Omental fat pad (tissue), 4 donors: ENCODE results near the gene ACBD7. TPM values are rescaled to one million over a fixed set of nuclear protein-coding genes. Genes with fewer than 3 reads are reported as not detected.

Source experiments
- ATAC-seq: fragments of 150-250 bp; one replicate; pipeline ENCODE4 v1.9.1; 2016; ENCODE audit warnings: mild to moderate bottlenecking, moderate library complexity; ENCODE audit not compliant: low FRiP score
- DNase-seq: peaks from one replicate; pipeline ENCODE4 v3.0.0-alpha.2; 2019; ENCODE audit warnings: low spot score
- CTCF ChIP-seq, 3 donors: fragments of 450-650 bp; IDR thresholded peaks; one replicate each; pipeline ENCODE4 v1.5.1; 2016 to 2017; ENCODE audit warnings: antibody characterized with exemption in 3 of 3, mild to moderate bottlenecking in 3 of 3, moderate library complexity in 2 of 3
- total RNA-seq, 4 donors: library from RNA; depleted of rRNA; stranded (reverse); fragments of >200 nt; gene quantifications; one replicate each; pipeline ENCODE4 v1.1.0, GENCODE V29; 2016

ACBD7 gene
- total RNA-seq, 4 donors from 2014 or later, result 0.48 TPM; not detected in 3

- ATAC-seq, result no peak
- TF ChIP-seq CTCF (IDR thresholded peaks at IDR 0.05), result no peak
- no peak for DNase-seq
Measured at GRCh38 chr10:15035385-15036301, 52.9 kb downstream of the ACBD7 start.

DNA sequence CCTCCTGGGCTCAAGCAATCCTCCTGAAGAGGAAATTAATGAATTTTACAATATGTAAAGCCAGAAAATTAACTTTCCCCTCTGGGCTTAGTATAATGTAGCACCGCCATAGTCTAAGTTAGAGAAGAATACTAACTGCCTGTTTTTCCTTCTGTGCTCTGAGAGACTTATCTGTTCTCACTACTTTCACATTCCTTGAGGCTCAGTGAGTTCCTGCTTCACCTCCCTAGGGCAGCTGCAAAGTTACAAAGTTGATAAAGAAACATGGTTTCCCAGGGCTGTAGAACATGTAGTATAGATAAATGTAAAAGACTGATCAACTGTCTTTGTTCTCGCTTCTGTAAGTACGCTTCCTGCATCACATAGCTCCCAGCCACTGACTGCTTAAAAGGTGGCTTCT is 60.8 kb downstream of the ACBD7 start:
- ATAC-seq (no peak), DNase-seq (no peak)
- no peak for TF ChIP-seq CTCF (IDR thresholded peaks at IDR 0.05)

Other genes starting within 250 kb of the ACBD7 start
- gene SUV39H2, start 209.9 kb downstream of the ACBD7 start, total RNA-seq, result 1 to 10 TPM; 4.4 to 7.9 (median 5.2) TPM
- gene DCLRE1C, start 134.7 kb downstream of the ACBD7 start, total RNA-seq, result 10 to 100 TPM in 1 of 4 donors, 1 to 10 TPM in 3; 5.9 to 12.5 (median 7.1) TPM
- not detected for gene MEIG1, start 129.4 kb downstream of the ACBD7 start, total RNA-seq
- 1 to 10 TPM in 3 of 4 donors, not detected in 1; 1.1 to 4.7 (median 4.0) TPM for gene OLAH, start 44.8 kb downstream of the ACBD7 start, total RNA-seq
- gene RPP38, start 8.6 kb upstream of the ACBD7 start, total RNA-seq, result 10 to 100 TPM in 3 of 4 donors, 1 to 10 TPM in 1; 9.4 to 15.4 (median 12.1) TPM
- 10 to 100 TPM; 25.1 to 96.4 (median 72.8) TPM for gene NMT2, start 79.9 kb upstream of the ACBD7 start, total RNA-seq